GM23248 (cell line): ENCODE measurements around the gene SMYD4. TPM values are rescaled to one million over a fixed set of nuclear protein-coding genes. Genes with fewer than 3 reads are reported as not detected.
"Not testable (repeated sequence)": the region's sequence is repeated elsewhere in the genome, so short reads cannot be mapped to it uniquely, and the experiment has no call there.

Source experiments
- DNase-seq: peaks from one replicate; pipeline ENCODE4 v3.0.0-alpha.2; 2015
- H2AFZ ChIP-seq: fragments of 200-600 bp; sonication (generic); 2 replicates; pipeline ENCODE4 v1.6.1; 2016; ENCODE audit warnings: antibody characterized with exemption
- H3F3A ChIP-seq: fragments of 200-600 bp; sonication (generic); 2 replicates; pipeline ENCODE4 v1.6.1; 2016; ENCODE audit warnings: mild to moderate bottlenecking, antibody characterized with exemption, mixed run types; ENCODE audit not compliant: insufficient read depth
- H3K27ac ChIP-seq: fragments of 200-600 bp; sonication (generic); 2 replicates; pipeline ENCODE4 v1.5.1; 2016; ENCODE audit warnings: mild to moderate bottlenecking
- H3K27me3 ChIP-seq: fragments of 200-600 bp; sonication (generic); replicated peaks from 2 replicates; pipeline ENCODE4 v1.6.1; 2016; ENCODE audit warnings: mild to moderate bottlenecking; ENCODE audit not compliant: insufficient read depth
- H3K36me3 ChIP-seq: fragments of 200-600 bp; sonication (generic); 2 replicates; pipeline ENCODE4 v1.6.1; 2016; ENCODE audit warnings: low read depth, mild to moderate bottlenecking
- H3K4me1 ChIP-seq: fragments of 200-600 bp; sonication (generic); 2 replicates; pipeline ENCODE4 v1.6.1; 2016; ENCODE audit warnings: mild to moderate bottlenecking; ENCODE audit not compliant: insufficient read depth
- H3K4me2 ChIP-seq: fragments of 200-600 bp; sonication (generic); one replicate; pipeline ENCODE4 v1.6.1; 2016; ENCODE audit warnings: mild to moderate bottlenecking; ENCODE audit not compliant: unreplicated experiment
- H3K4me3 ChIP-seq: fragments of 200-600 bp; sonication (generic); 2 replicates; pipeline ENCODE4 v1.5.1; 2016; ENCODE audit warnings: mild to moderate bottlenecking
- H3K79me2 ChIP-seq: fragments of 200-600 bp; sonication (generic); 2 replicates; pipeline ENCODE4 v1.6.1; 2016; ENCODE audit warnings: mild to moderate bottlenecking; ENCODE audit not compliant: insufficient read depth
- H3K9ac ChIP-seq: fragments of 200-600 bp; sonication (generic); 2 replicates; pipeline ENCODE4 v1.6.1; 2016; ENCODE audit warnings: mild to moderate bottlenecking
- H3K9me2 ChIP-seq: fragments of 200-600 bp; sonication (generic); 2 replicates; pipeline ENCODE4 v1.6.1; 2016; ENCODE audit warnings: mixed run types, mild to moderate bottlenecking, moderate library complexity; ENCODE audit not compliant: insufficient read depth
- H3K9me3 ChIP-seq: fragments of 200-600 bp; sonication (generic); one replicate; pipeline ENCODE4 v1.6.1; 2017; ENCODE audit warnings: low read depth
- H4K20me1 ChIP-seq: fragments of 200-600 bp; sonication (generic); 2 replicates; pipeline ENCODE4 v1.6.0; 2016; ENCODE audit not compliant: insufficient read depth
- EZH2 ChIP-seq: fragments of 200-600 bp; sonication (generic); IDR thresholded peaks from 2 replicates; pipeline ENCODE4 v1.6.1; 2018; ENCODE audit warnings: antibody characterized with exemption, mild to moderate bottlenecking; ENCODE audit not compliant: insufficient read depth, poor library complexity, severe bottlenecking
- EZH2phosphoT487 ChIP-seq: fragments of 200-600 bp; sonication (generic); IDR thresholded peaks from 2 replicates; pipeline ENCODE4 v1.6.1; 2018; ENCODE audit warnings: antibody characterized with exemption, moderate library complexity, mild to moderate bottlenecking, low read depth; ENCODE audit not compliant: insufficient read depth
- WGBS, 2 experiments: methylation state at CpG; one replicate each; pipeline ENCODE4 v1.1.6; 2015 to 2017; ENCODE audit warnings: low lambda C conversion rate in 2 of 2, low coverage in 1 of 2; ENCODE audit errors: missing lambda C conversion rate in 2 of 2; 5-methylcytosine and 5-hydroxymethylcytosine counted together
- in situ Hi-C: fragments of 300-500 bp; cut with MboI; formaldehyde crosslinking; loops from 2 replicates; pipeline ENCODE4 v1.15.0; 2020
- polyA plus RNA-seq: library from polyadenylated mRNA; unstranded; fragments of >200 nt; fragmentation: Nextera tagmentation; extraction: Ambion mirVana; gene quantifications from 2 replicates; pipeline ENCODE4 v1.2.1, GENCODE V29; 2016
- total RNA-seq: library from RNA; depleted of rRNA; stranded (reverse); fragments of >200 nt; shearing (Covaris generic); gene quantifications from 2 replicates; pipeline ENCODE4 v1.2.3, GENCODE V29; 2014

The SMYD4 gene
- total and polyA plus RNA-seq, 2 experiments from 2014 or later: 3.6 to 7.5 TPM

DNA sequence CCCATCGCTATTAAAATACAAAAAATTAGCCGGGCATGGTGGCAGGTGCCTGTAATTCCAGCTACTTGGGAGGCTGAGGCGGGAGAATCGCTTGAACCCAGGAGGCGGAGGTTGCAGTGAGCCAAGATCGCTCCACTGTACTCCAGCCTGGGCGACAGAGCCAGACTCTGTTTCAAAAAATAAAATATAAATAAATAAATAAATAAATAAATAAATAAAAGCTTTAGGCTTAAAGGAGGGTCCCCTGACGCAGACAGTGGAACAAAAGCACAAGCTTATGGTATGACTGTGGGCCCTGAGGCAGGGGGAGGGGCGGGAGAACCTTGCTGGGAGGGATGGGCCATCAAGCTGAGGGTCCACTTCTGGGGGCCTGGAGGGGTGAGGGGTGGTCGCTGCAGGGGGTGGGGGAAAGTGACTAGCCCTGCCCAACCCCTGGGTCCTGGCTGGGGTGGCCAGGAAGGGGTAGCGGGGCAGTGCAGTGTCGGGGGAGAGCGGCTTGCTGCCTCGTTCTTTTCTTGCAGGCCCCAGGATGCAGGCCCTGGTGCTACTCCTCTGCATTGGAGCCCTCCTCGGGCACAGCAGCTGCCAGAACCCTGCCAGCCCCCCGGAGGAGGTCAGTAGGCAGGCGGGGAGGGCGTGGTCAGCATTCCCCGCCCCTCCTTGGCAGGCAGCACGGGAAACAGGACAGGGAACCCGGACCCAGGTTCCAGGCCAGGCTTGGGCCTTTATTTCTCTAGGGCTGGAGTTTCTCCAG, 63.1 kb downstream of the SMYD4 start:
- H3K9me3 ChIP-seq: no peaks in the 10 kb centered on the region
- no peak overlapping the region for H3K27ac ChIP-seq
- H3K79me2 ChIP-seq: no peaks in the 10 kb centered on the region
- H3K36me3 ChIP-seq: no peaks in the 10 kb centered on the region
- H3K9ac ChIP-seq: no peak overlapping the region
- no peaks in the 10 kb centered on the region for H3K27me3 ChIP-seq
- no peak for DNase-seq
- H3F3A ChIP-seq: peaks cover 8% of the 10 kb centered on the region
- no peak overlapping the region for H3K4me3 ChIP-seq
- no peak overlapping the region for H2AFZ ChIP-seq
- TF ChIP-seq EZH2: no peak
- no peaks in the 10 kb centered on the region for H3K9me2 ChIP-seq
- no peak overlapping the region for H3K4me2 ChIP-seq
- in situ Hi-C loops: no loop called here
- 66 to 69% methylated on average over 15 to 21 of the region's 21 CpGs for whole genome bisulfite sequencing, 2 experiments
- no peaks in the 10 kb centered on the region for H4K20me1 ChIP-seq
- peaks cover 31% of the 10 kb centered on the region for H3K4me1 ChIP-seq

DNA sequence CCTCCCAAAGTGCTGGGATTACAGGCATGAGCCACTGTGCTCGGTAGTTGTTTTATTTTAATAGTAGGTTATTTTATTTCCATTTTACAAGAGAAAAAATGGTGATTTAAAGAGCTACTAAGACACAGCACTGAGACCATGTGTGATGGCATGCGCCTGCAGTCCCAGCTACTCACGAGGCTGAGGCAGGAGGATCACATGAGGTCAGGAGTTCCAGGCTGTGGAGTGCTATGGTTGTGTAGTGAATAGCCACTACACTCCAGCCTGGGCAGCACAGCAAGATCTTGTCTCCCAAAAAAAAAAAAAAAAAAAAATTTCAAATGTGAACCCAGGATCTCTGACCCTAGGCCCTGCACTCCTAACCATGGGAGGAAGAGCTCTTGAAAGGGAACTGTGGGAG, 64.1 kb downstream of the SMYD4 start:
- Histone ChIP-seq H3K36me3 (no peaks in the 10 kb centered on the region), H3K9me3 (no peaks in the 10 kb centered on the region), H3K79me2 (no peaks in the 10 kb centered on the region), H3K27ac (no peak overlapping the region), H3K9me2 (no peaks in the 10 kb centered on the region), H3K9ac (no peak overlapping the region), H2AFZ (no peak overlapping the region), H4K20me1 (no peaks in the 10 kb centered on the region), H3F3A (peaks cover 8% of the 10 kb centered on the region), H3K4me1 (peaks cover 32% of the 10 kb centered on the region), H3K27me3 (no peaks in the 10 kb centered on the region), H3K4me3 (no peak overlapping the region), H3K4me2 (no peak overlapping the region)
- in situ Hi-C loops: no loop called here
- no peak for DNase-seq
- 74 to 86% methylated on average over 3 of the region's 3 CpGs for WGBS, 2 experiments
- no peak for TF ChIP-seq EZH2

DNA sequence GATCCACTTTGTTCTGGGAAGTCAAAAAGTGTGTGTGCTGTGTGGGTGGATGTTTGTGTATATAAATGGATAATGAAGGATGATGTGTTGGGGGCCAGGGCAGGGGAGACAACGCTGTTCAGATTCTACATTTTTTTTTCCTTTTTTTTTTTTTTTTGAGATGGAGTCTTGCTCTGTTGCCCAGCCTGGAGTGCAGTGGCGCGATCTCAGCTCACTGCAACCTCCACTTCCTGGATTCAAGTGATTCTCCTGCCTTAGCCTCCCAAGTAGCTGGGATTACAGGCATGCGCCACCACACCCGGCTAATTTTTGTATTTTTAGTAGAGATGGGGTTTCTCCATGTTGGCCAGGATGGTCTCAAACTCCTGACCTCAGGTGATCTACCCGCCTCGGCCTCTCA, 65.0 kb downstream of the SMYD4 start:
- H3F3A ChIP-seq, H3K27me3 ChIP-seq, H3K9me3 ChIP-seq, H3K79me2 ChIP-seq, H3K4me3 ChIP-seq, DNase-seq, in situ Hi-C loops, H3K36me3 ChIP-seq, H3K9me2 ChIP-seq, H4K20me1 ChIP-seq: not testable (repeated sequence)
- H3K9ac ChIP-seq: peak overlapping the region; percentile 67
- 82 to 84% methylated on average over 7 of the region's 7 CpGs for WGBS, 2 experiments
- peak overlapping the region; percentile 79 for H2AFZ ChIP-seq
- H3K27ac ChIP-seq: peak overlapping the region; percentile 82
- H3K4me2 ChIP-seq: peak overlapping the region; percentile 50
- H3K4me1 ChIP-seq: peaks cover 32% of the 10 kb centered on the region

DNA sequence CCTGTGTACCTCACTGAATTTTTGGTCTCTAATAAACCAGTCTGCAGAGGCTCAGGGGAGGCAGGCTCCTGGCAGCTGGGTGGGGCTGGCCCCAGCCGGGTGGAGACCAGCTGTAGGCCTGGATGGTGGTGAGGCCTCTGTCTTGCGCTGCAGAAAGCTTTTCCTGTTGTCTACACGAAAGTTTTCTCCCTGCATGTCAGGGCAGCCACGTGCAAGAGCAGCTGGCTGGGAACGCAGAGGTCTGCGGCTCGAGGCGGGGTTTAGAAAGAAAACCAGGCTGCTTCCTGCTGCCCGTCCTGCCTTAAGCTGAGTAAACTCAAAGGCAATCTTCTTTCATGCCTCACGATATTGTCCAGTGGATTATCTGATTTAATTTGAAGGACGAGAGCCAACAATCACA, 65.4 kb downstream of the SMYD4 start:
- H3K9me2 ChIP-seq: no peaks in the 10 kb centered on the region
- no peaks in the 10 kb centered on the region for H3K9me3 ChIP-seq
- in situ Hi-C loops: no loop called here
- no peaks in the 10 kb centered on the region for H4K20me1 ChIP-seq
- H3F3A ChIP-seq: peaks cover 8% of the 10 kb centered on the region
- peaks cover 32% of the 10 kb centered on the region for H3K4me1 ChIP-seq
- WGBS, 2 experiments: 8 to 12% methylated on average over 11 of the region's 11 CpGs
- peak overlapping the region; percentile 50 for H3K4me2 ChIP-seq
- peak overlapping the region; percentile 79 for H2AFZ ChIP-seq
- DNase-seq: peak; percentile 93
- H3K4me3 ChIP-seq: peak overlapping the region; percentile 42
- no peak for TF ChIP-seq EZH2
- no peak for TF ChIP-seq EZH2phosphoT487
- no peaks in the 10 kb centered on the region for H3K79me2 ChIP-seq
- H3K27me3 ChIP-seq: no peaks in the 10 kb centered on the region
- no peaks in the 10 kb centered on the region for H3K36me3 ChIP-seq
- H3K9ac ChIP-seq: peak overlapping the region; percentile 67
- H3K27ac ChIP-seq: peak overlapping the region; percentile 82
